GM11168 (cell line): Measurements from ENCODE around the gene SLCO2B1.

Experiments used
- in situ Hi-C: fragments of 300-500 bp; cut with MboI; formaldehyde crosslinking; loops from one replicate; pipeline ENCODE4 v1.12.0; 2022; ENCODE audit warnings: low sequenced_read_pairs; ENCODE audit not compliant: unreplicated experiment

SLCO2B1 gene

GRCh38 chr11:75160220-75160757 lies 9.4 kb downstream of the SLCO2B1 start:
- in situ Hi-C loops, result no loop called here

- in situ Hi-C loops, result no loop called here
These were observed 10.0 kb downstream of the SLCO2B1 start for GRCh38 chr11:75160880-75161279.

GRCh38 chr11:75161506-75162095 lies 10.7 kb downstream of the SLCO2B1 start:
- in situ Hi-C loops, result no loop called here

GRCh38 chr11:75162954-75163353 lies 12.0 kb downstream of the SLCO2B1 start:
- in situ Hi-C loops, result no loop called here

DNA sequence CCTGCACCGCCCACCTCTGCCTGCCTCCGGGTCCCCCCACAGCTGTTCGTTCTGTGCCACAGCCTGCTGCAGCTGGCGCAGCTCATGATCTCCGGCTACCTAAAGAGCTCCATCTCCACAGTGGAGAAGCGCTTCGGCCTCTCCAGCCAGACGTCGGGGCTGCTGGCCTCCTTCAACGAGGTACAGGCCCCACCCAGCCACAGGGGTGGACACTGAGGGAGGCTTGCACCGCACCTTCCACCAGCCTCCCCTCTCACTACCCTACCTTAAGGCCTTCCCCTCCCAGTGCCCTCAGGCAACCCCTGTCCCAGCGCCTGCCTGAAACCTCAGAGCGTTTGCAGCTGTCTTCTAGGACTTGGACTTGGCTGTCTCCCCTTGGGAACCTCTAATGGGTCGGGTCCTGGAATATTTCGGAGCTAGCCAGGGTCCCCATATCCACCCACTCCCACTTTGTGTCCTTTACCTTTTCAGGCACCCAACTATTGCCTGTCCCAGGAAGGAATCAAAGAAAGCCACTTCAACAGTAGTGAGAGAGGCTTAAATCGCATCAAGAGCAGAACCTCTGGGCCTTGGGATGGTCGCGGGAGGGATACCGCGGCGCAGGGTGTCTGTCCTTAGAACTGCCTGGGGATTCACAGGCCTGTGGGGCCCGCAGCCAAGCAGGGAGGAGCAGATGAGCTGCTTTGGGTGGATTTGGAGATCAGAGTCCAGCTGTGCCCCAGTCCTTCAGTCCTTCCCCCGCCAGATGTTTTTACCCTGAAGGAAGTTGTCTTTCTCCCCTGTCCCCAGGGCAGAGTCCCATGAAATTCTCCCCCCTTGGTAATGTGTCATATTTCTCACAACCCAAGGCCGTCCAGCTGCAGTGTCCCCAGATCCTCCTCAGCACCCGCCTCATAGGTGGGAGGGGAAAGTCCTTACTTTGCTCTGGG lies 13.3 kb downstream of the SLCO2B1 start:
- in situ Hi-C loops, result no loop called here

GRCh38 chr11:75165721-75166120 lies 14.8 kb downstream of the SLCO2B1 start:
- in situ Hi-C loops, result no loop called here

GRCh38 chr11:75166791-75167190 lies 15.9 kb downstream of the SLCO2B1 start:
- in situ Hi-C loops, result no loop called here

- in situ Hi-C loops, result no loop called here
These were observed 16.7 kb downstream of the SLCO2B1 start for GRCh38 chr11:75167617-75168016.

GRCh38 chr11:75169101-75169885 lies 18.4 kb downstream of the SLCO2B1 start:
- in situ Hi-C loops, result no loop called here

- in situ Hi-C loops, result no loop called here
These were observed 19.8 kb downstream of the SLCO2B1 start for GRCh38 chr11:75170516-75171201.

DNA sequence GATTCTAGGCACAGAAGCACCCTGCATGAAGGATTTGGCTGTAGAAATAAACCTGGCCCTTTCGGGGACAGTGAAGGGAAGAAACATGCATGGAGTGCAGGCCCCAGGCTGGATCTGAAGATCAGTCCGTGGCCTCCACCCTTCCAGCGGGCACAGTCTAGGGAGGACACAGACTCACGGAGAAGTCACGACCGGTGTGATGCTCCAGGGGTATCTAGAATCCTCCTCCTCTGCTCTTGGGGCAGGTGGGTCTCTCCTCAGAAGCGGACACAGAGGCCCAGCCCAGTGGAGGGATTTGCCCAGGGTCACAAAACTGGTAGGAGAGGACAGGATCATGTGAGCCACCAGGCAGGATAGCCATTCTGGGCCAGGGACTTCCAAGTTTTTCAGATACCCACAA lies 22.4 kb downstream of the SLCO2B1 start:
- in situ Hi-C loops, result no loop called here

DNA sequence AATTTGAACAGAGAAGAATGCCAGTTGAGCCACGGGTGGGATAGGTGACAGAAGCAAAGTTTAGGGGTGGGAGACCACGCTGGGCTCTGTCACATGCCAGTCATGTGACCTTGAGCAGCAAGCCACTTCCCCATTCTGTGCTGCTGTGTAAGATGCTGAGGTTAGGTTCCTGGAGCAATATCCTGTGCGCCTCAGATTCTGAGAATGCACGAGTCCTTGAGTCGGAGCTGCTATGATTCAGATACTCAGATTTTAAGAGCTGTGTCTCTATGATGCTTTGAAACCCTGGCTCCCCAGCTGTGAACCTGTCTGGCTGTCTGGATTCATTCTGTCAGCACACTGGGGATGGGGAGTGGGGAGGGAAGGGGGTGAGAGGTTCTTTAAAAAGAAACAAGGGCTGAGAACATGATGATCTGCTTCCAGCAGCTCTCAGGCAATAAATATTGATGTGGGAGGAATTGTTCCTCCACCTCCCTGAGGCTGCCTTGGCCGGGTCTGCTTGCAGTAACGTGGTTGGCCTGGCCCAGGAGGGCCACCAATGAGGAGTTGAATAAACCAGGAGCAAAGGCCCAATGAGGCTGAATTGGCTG lies 24.0 kb downstream of the SLCO2B1 start:
- in situ Hi-C loops, result no loop called here

- in situ Hi-C loops, result no loop called here
These were observed 31.8 kb downstream of the SLCO2B1 start for GRCh38 chr11:75182664-75183063.

GRCh38 chr11:75184051-75184450 lies 33.1 kb downstream of the SLCO2B1 start:
- in situ Hi-C loops, result no loop called here

- in situ Hi-C loops, result no loop called here
These were observed 34.0 kb downstream of the SLCO2B1 start for GRCh38 chr11:75184757-75185425.

DNA sequence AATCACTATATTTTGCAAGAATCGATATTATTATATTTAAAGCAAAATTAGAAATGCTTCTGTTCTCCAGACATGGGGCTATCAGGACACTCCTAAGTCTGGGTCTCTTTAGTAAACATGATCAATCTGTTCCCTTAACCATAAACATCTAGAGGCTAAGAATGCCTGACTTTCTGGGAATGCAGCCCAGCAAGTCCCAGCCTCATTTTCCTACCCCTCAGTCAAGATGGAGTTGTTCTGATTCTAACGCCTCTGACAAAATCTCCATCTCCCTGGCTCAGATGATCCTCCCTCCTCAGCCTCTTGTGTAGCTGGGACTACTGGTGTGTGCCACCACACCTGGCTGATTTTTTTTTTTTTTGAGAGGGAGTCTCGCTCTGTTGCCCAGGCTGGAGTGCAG lies 35.0 kb downstream of the SLCO2B1 start:
- in situ Hi-C loops, result no loop called here

GRCh38 chr11:75186999-75187398 lies 36.1 kb downstream of the SLCO2B1 start:
- in situ Hi-C loops, result no loop called here

DNA sequence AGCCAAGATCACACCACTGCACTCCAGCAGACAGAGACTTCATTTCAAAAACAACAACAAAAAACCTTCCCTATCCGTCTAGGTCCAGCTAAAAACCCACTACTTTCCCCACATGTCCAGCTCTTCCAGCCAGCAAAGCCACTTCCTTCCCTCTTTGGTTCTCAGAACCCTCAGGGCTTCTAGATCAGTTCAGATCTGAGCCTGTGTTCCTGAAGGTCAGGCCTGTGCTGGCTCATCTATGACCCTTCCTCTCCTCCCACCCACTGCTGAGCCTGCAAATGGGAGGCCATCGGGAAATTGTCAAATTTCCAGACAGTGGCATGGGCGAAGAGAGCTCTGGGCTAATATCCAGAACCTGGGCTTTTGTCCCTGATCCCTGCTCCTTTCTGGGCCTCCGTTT lies 37.8 kb downstream of the SLCO2B1 start:
- in situ Hi-C loops, result no loop called here

- in situ Hi-C loops, result no loop called here
These were observed 38.2 kb downstream of the SLCO2B1 start for GRCh38 chr11:75189108-75189507.
